ENCODE results near the gene PTGDR. TPM values are rescaled to one million over a fixed set of nuclear protein-coding genes. Genes with fewer than 3 reads are reported as not detected.

PTGDR gene
- total and polyA plus RNA-seq, 2 donors (not counting 1 experiment from before 2014, with no cell fraction given), result 0.08 TPM; not detected in 1

DNA sequence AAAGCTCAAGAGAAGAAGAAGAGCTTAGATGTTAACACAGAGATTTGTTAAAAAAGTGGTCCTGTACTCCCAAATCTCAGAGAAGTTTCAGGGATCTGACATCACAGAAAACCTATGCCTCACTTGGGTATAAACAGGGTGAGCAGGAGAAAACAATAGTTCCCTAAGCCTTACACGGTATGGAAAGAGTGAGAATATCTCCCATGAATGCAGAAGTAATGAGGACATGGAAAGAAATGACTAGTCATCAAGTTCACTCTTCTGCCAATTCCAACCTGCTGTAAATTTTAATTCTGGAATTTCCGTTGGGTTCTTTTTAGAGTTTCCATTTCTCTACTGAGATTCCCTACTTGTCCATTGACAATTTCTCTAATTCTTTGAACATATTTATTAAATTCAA is 40.4 kb downstream of the PTGDR start:
- Histone ChIP-seq H3K9me3 (ENCODE audit: control insufficient read depth, insufficient read depth, low read depth, low read length) (no peaks in the 10 kb centered on the region), H3K9ac (ENCODE audit: insufficient read depth, low read length) (no peak overlapping the region), H3K27me3 (ENCODE audit: control insufficient read depth, insufficient read depth, low read length) (no peaks in the 10 kb centered on the region), H3K4me1 (ENCODE audit: control insufficient read depth, extremely low read depth, insufficient read depth, low read length) (no peaks in the 10 kb centered on the region), H3K4me3 (replicated peaks in 1 of 4; ENCODE audit: control extremely low read depth in 1 of 4, insufficient read depth in 1 of 4, low read depth in 3 of 4, low read length in 4 of 4) (no peak overlapping the region), H3K4me2 (ENCODE audit: extremely low read depth, insufficient read depth, low read length) (no peak overlapping the region), H3K79me2 (ENCODE audit: control insufficient read depth, insufficient read depth, low read length) (no peaks in the 10 kb centered on the region), H3K36me3 (ENCODE audit: control insufficient read depth, insufficient read depth, low read length) (no peaks in the 10 kb centered on the region), H2AFZ (ENCODE audit: low read length) (no peak overlapping the region), H4K20me1 (ENCODE audit: control insufficient read depth, extremely low read depth, insufficient read depth, low read length) (no peaks in the 10 kb centered on the region), H3K27ac (ENCODE audit: insufficient read depth, low read length) (no peak overlapping the region)
- peak in 1 of 2 donors; percentile 55 for DNase-seq (ENCODE audit: low read depth in 2 of 2)
- no peak for TF ChIP-seq EZH2 (IDR thresholded peaks at IDR 0.05; ENCODE audit: low read length, missing control alignments)
- TF ChIP-seq, protein P1, sequence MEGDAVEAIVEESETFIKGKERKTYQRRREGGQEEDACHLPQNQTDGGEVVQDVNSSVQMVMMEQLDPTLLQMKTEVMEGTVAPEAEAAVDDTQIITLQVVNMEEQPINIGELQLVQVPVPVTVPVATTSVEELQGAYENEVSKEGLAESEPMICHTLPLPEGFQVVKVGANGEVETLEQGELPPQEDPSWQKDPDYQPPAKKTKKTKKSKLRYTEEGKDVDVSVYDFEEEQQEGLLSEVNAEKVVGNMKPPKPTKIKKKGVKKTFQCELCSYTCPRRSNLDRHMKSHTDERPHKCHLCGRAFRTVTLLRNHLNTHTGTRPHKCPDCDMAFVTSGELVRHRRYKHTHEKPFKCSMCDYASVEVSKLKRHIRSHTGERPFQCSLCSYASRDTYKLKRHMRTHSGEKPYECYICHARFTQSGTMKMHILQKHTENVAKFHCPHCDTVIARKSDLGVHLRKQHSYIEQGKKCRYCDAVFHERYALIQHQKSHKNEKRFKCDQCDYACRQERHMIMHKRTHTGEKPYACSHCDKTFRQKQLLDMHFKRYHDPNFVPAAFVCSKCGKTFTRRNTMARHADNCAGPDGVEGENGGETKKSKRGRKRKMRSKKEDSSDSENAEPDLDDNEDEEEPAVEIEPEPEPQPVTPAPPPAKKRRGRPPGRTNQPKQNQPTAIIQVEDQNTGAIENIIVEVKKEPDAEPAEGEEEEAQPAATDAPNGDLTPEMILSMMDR (conservative IDR thresholded peaks at IDR 0.05 in 1 of 2, IDR thresholded peaks at IDR 0.05 in 1 of 2; ENCODE audit: low read depth in 1 of 2, low read length in 2 of 2), result no peak

DNA sequence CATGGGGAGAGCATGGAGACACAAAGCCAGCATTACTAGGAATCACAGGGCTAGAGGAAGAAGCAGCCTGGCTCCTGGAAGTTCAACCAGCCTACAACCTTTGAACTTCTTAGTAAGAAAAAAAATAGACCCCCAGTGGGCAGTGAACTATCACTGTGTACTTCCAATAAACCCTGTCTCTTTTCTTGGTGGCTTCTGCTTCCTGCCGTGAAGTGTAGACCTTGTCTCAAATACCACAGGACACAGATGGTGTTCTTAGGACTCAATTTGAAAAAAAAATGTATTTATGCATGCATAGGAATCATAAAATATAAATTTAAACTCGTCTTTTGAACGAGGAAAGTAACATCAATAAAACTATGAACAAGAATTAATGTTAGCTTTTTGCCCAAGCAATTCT is 43.0 kb downstream of the PTGDR start:
- H2AFZ ChIP-seq (ENCODE audit: low read length), result no peak overlapping the region
- H3K36me3 ChIP-seq (ENCODE audit: control insufficient read depth, insufficient read depth, low read length), result no peaks in the 10 kb centered on the region
- no peak overlapping the region for H3K27ac ChIP-seq (ENCODE audit: insufficient read depth, low read length)
- TF ChIP-seq, protein P1 (conservative IDR thresholded peaks at IDR 0.05 in 1 of 2, IDR thresholded peaks at IDR 0.05 in 1 of 2; ENCODE audit: low read depth in 1 of 2, low read length in 2 of 2), result no peak
- no peak for TF ChIP-seq EZH2 (IDR thresholded peaks at IDR 0.05; ENCODE audit: low read length, missing control alignments)
- no peaks in the 10 kb centered on the region for H3K27me3 ChIP-seq (ENCODE audit: control insufficient read depth, insufficient read depth, low read length)
- H3K79me2 ChIP-seq (ENCODE audit: control insufficient read depth, insufficient read depth, low read length), result peaks cover 12% of the 10 kb centered on the region
- H3K9me3 ChIP-seq (ENCODE audit: control insufficient read depth, insufficient read depth, low read depth, low read length), result no peaks in the 10 kb centered on the region
- no peak overlapping the region for H3K9ac ChIP-seq (ENCODE audit: insufficient read depth, low read length)
- DNase-seq (ENCODE audit: low read depth in 2 of 2), result no peak
- no peak overlapping the region for H3K4me3 ChIP-seq (replicated peaks in 1 of 4; ENCODE audit: control extremely low read depth in 1 of 4, insufficient read depth in 1 of 4, low read depth in 3 of 4, low read length in 4 of 4)
- no peaks in the 10 kb centered on the region for H4K20me1 ChIP-seq (ENCODE audit: control insufficient read depth, extremely low read depth, insufficient read depth, low read length)
- H3K4me2 ChIP-seq (ENCODE audit: extremely low read depth, insufficient read depth, low read length), result no peak overlapping the region
- H3K4me1 ChIP-seq (ENCODE audit: control insufficient read depth, extremely low read depth, insufficient read depth, low read length), result no peaks in the 10 kb centered on the region

DNA sequence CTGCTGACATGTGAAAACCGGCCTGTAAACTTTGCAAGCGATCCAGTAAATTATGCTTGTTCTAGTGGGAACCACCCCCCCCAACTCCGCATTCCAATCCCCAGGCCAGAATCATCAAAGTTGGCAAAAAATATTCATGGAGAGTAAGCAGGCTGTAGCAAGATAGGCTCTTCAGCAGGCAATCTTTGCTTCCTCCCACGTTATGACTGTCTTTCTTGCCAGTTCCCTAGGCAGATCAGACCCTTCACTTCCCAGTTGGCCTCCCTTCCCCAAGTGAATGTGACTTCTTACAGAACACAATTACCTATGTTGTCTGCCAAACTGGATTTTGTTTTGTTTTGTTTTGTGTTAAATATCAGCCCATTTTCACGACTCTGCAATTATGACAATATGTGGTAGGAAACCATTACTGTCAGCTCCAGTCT is 45.4 kb downstream of the PTGDR start:
- no peak overlapping the region for H3K9ac ChIP-seq (ENCODE audit: insufficient read depth, low read length)
- no peaks in the 10 kb centered on the region for H3K27me3 ChIP-seq (ENCODE audit: control insufficient read depth, insufficient read depth, low read length)
- peaks cover 35% of the 10 kb centered on the region for H3K79me2 ChIP-seq (ENCODE audit: control insufficient read depth, insufficient read depth, low read length)
- no peaks in the 10 kb centered on the region for H4K20me1 ChIP-seq (ENCODE audit: control insufficient read depth, extremely low read depth, insufficient read depth, low read length)
- no peaks in the 10 kb centered on the region for H3K36me3 ChIP-seq (ENCODE audit: control insufficient read depth, insufficient read depth, low read length)
- H3K4me1 ChIP-seq (ENCODE audit: control insufficient read depth, extremely low read depth, insufficient read depth, low read length), result peaks cover 3% of the 10 kb centered on the region
- peak overlapping the region; percentile 76 for H3K27ac ChIP-seq (ENCODE audit: insufficient read depth, low read length)
- TF ChIP-seq, protein P1 (conservative IDR thresholded peaks at IDR 0.05 in 1 of 2, IDR thresholded peaks at IDR 0.05 in 1 of 2; ENCODE audit: low read depth in 1 of 2, low read length in 2 of 2), result no peak
- no peak for TF ChIP-seq EZH2 (IDR thresholded peaks at IDR 0.05; ENCODE audit: low read length, missing control alignments)
- DNase-seq (ENCODE audit: low read depth in 2 of 2), result peak; percentile 43 to 91
- no peaks in the 10 kb centered on the region for H3K9me3 ChIP-seq (ENCODE audit: control insufficient read depth, insufficient read depth, low read depth, low read length)
- peak overlapping the region; percentile 28 for H2AFZ ChIP-seq (ENCODE audit: low read length)
- H3K4me2 ChIP-seq (ENCODE audit: extremely low read depth, insufficient read depth, low read length), result peak overlapping the region; percentile 85
- peak overlapping the region; percentile 81 to 95 (median 92) for H3K4me3 ChIP-seq (replicated peaks in 1 of 4; ENCODE audit: control extremely low read depth in 1 of 4, insufficient read depth in 1 of 4, low read depth in 3 of 4, low read length in 4 of 4)

Measured in fibroblast of lung (primary cell).